Stimulated activated naive CD8-positive, alpha-beta T cell treated with anti-CD3 and anti-CD28 coated beads, Interleukin-15, Interleukin-2, amounts not matched to agents 100 ng/mL and 50 ng/mL, for 24 hours (primary cell): Measurements from ENCODE around the gene GAS2L1.
"Not testable (repeated sequence)": the region's sequence is repeated elsewhere in the genome, so short reads cannot be mapped to it uniquely, and the experiment has no call there.

ENCODE experiments used
- H3K27ac Mint-ChIP-seq: one replicate; pipeline ENCODE4 v1.8.0; 2021; ENCODE audit warnings: mild to moderate bottlenecking, mixed read lengths
- H3K27me3 Mint-ChIP-seq: one replicate; pipeline ENCODE4 v1.8.0; 2021; ENCODE audit warnings: mixed read lengths
- H3K36me3 Mint-ChIP-seq: one replicate; pipeline ENCODE4 v1.8.0; 2021; ENCODE audit warnings: low read depth, mixed read lengths
- H3K4me1 Mint-ChIP-seq: one replicate; pipeline ENCODE4 v1.8.0; 2021; ENCODE audit warnings: low read depth, mixed read lengths
- H3K4me3 Mint-ChIP-seq: one replicate; pipeline ENCODE4 v1.8.0; 2021; ENCODE audit warnings: mild to moderate bottlenecking, mixed read lengths
- H3K9me3 Mint-ChIP-seq: one replicate; pipeline ENCODE4 v1.8.0; 2021; ENCODE audit warnings: mixed read lengths

Gene GAS2L1

DNA sequence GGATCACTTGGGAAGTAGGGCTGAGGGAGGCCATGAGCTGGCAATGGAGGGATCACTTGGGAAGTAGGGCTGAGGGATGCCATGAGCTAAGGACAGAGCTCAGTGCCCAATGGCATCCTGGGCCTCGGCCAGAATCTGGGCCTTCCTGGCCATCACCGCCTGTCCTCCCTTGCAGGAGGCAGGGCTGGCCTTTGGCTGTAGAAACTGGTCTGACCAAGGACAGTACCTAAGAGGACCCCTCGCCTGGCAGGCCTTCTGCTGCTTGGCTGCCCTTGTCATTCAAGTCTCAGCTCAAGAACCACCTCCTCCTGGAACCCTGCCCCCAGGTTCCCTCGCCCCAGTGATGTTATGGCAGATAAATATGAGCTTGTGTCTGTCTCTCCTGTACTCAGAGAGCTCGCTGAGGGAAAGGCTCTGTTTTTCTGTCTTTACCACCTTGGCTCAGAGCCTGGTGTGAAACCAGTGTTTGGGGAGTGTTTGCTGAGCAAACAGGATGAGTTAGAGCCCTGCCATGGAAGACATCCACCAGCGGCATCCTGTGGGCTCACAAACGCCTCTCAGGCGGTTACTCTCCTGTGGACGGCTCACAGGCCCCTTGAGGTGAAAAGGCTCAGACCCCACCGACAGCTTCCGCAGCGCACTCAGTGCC is 28.4 kb downstream of the GAS2L1 start:
- Mint-ChIP-seq H3K27me3 (no peaks in the 10 kb centered on the region), H3K9me3 (no peaks in the 10 kb centered on the region), H3K4me1 (no peaks in the 10 kb centered on the region), H3K27ac (no peak overlapping the region), H3K4me3 (no peak overlapping the region), H3K36me3 (peaks cover 42% of the 10 kb centered on the region)

DNA sequence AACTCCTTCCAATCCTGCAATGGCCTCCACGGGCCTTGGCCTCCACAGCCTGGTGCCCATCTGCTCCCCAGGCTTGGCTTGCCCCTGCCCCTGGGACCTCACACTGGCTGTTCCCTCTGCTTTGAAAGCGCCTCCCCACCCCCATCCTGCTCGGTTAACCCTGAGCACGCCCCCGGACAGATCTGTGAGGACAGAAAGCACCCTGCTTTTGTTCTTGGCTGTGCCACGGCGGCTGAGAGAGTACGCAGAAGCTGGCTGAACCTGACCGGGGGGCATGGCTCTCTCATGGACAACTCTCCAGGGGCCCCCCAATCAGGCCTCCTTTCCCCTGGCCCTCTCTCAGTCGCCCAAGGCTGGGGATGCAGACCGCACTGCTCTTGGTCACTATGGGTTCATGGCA is 29.2 kb downstream of the GAS2L1 start:
- no peak overlapping the region for H3K4me3 Mint-ChIP-seq
- no peaks in the 10 kb centered on the region for H3K4me1 Mint-ChIP-seq
- H3K36me3 Mint-ChIP-seq = peaks cover 42% of the 10 kb centered on the region
- H3K27ac Mint-ChIP-seq = no peak overlapping the region
- no peaks in the 10 kb centered on the region for H3K27me3 Mint-ChIP-seq
- H3K9me3 Mint-ChIP-seq = no peaks in the 10 kb centered on the region

DNA sequence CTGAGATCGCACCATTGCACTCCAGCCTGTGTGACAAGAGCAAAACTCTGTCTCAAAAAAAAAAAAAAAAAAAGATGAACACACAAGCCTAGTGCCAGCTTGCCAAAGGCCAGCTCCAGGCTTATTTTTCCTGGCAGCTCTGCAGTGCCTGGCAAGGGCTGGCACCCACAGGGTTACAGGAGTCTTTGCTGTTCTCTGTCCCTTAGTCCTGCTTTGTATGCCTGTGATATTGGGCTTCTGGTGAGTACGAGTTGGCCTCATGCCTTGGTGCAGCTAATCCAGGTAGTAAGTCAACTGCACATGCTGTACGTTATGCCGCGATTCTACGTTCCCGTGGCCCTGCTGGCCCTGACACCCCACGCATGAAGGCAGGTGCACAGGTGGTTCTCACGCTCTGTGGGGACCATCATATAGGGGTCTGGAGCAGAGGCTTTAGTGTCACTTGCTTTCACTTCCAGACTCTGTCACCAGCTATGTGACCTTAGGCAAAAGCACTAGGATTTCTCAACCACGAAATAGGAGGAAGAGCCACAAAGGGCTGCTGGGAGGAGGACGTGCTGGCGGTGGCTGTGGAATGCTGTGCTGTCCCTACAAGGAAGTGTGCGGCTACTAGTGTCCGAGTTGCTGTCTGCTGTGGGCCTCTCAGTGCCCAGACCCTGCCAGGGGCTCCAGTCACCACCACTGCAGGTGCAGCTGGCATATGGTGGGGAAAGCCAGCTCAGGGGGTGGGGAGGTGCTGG is 30.5 kb downstream of the GAS2L1 start:
- H3K27me3 Mint-ChIP-seq = no peaks in the 10 kb centered on the region
- no peaks in the 10 kb centered on the region for H3K9me3 Mint-ChIP-seq
- no peak overlapping the region for H3K4me3 Mint-ChIP-seq
- no peaks in the 10 kb centered on the region for H3K4me1 Mint-ChIP-seq
- peak overlapping the region; percentile 36 for H3K27ac Mint-ChIP-seq
- peaks cover 48% of the 10 kb centered on the region for H3K36me3 Mint-ChIP-seq

DNA sequence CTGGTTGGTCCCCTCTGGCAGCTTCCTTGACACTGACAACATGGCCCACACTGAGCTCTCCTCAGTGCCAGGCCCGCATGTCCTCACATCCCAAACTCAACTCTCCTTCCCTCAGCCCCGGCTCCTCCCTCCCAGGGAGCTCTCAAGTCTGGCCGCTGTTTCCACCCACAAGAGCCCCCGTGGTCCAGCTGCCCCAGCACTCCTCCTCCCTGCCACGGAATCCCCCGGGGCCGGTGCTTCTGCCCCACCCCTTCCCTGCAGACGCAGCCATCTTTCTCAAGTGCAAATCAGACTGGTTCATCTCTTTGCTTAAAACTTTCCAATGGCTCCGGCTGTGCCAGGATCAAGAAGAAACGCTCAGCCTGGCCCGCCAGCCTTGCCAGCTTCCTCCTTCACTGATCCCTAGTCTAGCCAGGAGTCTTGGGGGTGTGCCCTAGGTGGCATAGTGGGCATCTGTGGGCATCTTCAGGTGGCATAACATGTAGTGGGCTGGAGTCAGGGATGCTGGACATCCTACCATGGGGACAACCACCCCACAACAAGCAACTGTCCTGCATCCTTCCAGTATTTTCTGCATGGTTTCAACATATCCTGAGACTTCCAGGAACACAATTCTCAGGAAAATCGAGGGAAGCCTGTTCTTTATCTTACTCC is 31.3 kb downstream of the GAS2L1 start:
- Mint-ChIP-seq H3K36me3 (peaks cover 53% of the 10 kb centered on the region), H3K27me3 (no peaks in the 10 kb centered on the region), H3K4me1 (no peaks in the 10 kb centered on the region), H3K27ac (no peak overlapping the region), H3K9me3 (no peaks in the 10 kb centered on the region), H3K4me3 (no peak overlapping the region)

DNA sequence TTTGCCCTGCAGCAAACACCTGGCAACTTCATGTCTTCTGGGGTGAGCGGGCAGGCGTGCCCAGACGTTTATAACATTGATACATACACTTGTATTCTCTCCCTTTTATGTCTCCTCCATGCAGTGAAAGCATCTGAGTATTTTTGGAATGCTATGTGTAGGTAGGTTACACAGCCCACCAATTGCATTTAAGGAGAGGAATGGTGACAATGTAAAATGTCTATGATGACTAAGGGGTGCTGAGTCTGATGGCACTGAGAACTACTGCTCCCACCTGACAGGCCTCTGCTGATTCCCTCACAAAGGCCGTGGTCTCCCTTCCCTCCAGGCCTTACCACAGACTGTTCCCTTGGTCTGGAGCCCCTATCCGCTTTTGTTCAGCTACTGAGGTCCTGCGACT is 31.9 kb downstream of the GAS2L1 start:
- Mint-ChIP-seq H3K4me3 (no peak overlapping the region), H3K27ac (no peak overlapping the region), H3K9me3 (no peaks in the 10 kb centered on the region), H3K36me3 (peaks cover 58% of the 10 kb centered on the region), H3K4me1 (no peaks in the 10 kb centered on the region), H3K27me3 (no peaks in the 10 kb centered on the region)

DNA sequence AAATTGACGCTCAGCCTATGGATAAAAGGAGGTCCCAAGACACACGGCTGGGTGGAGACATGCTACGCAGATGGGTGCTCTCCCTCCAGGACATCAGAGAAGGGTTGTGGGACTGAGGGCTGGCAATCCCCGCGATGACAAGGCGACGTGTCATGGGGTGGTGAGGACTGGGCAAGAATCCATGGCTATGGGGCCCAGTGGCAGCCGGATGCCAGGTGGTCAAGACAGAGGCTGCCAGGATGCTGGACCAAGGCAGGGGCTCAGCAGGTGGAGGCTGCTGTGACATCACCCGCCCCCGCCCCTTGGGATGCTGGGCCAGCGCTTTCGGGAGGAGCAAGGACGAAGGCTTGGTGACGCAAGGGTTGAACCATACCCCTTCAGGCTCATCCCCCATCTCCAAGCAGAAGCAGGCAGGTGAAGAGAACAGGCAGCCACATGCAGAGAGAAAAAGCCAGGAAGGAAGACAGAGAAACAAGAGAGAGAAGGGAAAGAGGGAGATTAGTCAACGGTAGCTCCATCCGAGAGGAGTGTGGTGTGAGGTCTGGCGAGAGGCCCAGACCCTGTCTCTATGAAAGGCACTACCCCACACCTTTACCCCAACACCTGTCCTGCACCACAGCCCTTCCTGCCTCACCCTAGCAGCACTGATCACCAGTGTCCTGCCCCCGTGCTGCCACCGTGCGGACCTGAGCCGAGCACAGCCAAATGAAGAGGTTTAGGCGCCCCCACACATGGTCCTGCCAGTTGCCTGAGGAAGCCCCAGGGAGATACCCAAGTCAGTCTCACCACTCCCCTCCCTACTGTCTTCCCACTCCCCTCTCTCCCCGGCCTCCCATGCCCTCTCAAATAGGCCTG is 33.2 kb downstream of the GAS2L1 start:
- Mint-ChIP-seq H3K27ac (no peak overlapping the region), H3K27me3 (no peaks in the 10 kb centered on the region), H3K36me3 (peaks cover 60% of the 10 kb centered on the region), H3K4me3 (no peak overlapping the region), H3K4me1 (no peaks in the 10 kb centered on the region), H3K9me3 (no peaks in the 10 kb centered on the region)

DNA sequence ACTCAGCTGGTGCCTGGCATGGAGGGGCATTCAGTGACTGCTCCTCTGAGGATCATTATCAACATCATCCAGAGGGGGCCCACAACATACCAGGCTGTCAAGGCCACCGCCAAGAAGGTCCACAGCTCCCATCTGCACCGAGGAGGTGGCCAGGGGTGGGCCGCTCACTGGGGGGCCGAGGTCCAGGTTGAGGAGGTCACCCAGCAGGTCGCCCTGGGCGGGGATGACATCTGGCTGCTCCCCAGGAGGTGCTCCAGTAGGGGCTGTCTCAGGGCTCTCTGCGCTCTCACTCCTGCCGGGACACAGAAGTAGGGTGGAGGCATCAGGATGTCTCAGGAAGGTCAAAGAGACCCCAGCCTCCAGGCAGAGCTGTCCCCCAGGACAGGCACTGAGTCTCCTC is 34.1 kb downstream of the GAS2L1 start:
- H3K36me3 Mint-ChIP-seq = peaks cover 57% of the 10 kb centered on the region
- no peaks in the 10 kb centered on the region for H3K27me3 Mint-ChIP-seq
- no peak overlapping the region for H3K27ac Mint-ChIP-seq

DNA sequence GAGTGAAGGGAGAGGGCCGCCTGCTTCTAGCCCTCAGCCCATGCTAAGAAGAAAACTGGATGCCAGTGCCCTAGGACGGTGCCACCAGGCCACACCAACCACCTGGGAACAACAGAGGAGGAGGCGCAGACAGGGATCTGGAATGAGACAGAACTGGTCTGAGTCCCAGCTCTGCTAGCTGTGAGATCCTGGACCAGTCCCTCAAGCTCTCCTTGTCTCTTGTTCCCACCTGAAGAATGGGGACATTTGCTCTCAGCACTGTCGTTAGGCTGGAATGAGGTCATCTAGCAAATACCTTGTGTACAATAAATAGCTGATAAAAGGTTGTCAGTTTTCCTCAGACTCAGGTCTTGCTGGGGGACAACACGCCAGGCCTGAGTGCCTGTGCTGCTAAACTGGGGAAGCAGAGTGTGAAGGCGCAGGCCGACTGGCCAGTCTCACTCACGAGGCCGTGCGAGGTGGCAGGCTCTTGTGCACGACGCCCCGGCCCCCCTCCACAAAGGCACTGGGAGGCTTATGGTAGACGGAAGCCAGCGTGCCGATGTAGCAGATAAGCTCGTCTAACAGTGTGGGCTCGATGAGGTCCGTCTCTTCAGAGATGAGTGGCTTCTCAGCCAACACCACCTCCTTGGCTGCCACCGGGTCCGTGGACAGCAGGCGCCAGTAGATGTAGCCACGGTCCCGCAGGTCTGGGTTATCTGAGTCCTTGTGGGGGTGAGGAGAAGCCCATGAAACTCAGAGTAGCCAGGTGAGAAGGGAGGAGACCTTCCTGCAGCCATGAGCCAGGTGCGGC is 34.8 kb downstream of the GAS2L1 start:
- H3K4me1 Mint-ChIP-seq = no peaks in the 10 kb centered on the region
- no peak overlapping the region for H3K4me3 Mint-ChIP-seq
- no peaks in the 10 kb centered on the region for H3K9me3 Mint-ChIP-seq
- no peak overlapping the region for H3K27ac Mint-ChIP-seq
- no peaks in the 10 kb centered on the region for H3K27me3 Mint-ChIP-seq
- peaks cover 55% of the 10 kb centered on the region for H3K36me3 Mint-ChIP-seq

More for the DNA sequence above, 34.1 kb downstream of the GAS2L1 start:
- no peak overlapping the region for H3K4me3 Mint-ChIP-seq
- no peaks in the 10 kb centered on the region for H3K4me1 Mint-ChIP-seq
- no peaks in the 10 kb centered on the region for H3K9me3 Mint-ChIP-seq

DNA sequence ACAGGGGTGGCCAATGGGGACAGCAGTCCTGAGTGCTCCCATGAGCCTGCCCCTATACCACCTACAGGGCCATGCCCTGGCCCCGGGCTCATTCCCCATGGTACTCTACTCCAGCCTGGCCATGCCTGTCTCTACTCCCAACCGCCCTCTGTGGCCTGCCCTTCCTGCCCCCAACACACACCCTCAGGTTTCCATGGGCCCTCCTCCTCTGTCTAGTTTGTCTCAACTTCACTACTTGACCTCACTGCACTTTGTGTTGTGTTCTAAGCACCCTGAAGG is 35.3 kb downstream of the GAS2L1 start:
- Mint-ChIP-seq H3K36me3 (peaks cover 56% of the 10 kb centered on the region), H3K27ac (no peak overlapping the region), H3K9me3 (no peaks in the 10 kb centered on the region), H3K4me3 (no peak overlapping the region), H3K4me1 (no peaks in the 10 kb centered on the region), H3K27me3 (no peaks in the 10 kb centered on the region)

DNA sequence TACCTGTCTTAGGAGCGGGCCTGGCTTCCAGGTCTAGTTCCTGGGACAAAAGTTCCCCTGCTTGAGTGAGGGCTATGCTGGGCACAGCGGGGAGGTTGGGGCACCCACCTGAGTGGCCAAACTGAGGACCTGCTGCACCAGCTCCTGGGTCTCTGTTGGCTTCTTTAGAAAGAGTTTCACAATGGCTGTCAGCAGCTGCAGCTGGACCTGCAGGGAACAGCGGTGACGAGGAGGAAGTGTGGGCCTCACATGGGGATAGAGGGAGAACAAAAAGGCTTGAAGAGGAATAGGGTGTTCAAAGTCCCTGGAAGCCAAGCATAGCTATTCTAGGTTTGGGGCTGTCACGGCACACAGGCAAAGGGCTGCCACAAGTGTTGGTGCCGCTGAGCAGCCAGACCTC is 35.7 kb downstream of the GAS2L1 start:
- no peaks in the 10 kb centered on the region for H3K9me3 Mint-ChIP-seq
- H3K27me3 Mint-ChIP-seq = no peaks in the 10 kb centered on the region
- peaks cover 57% of the 10 kb centered on the region for H3K36me3 Mint-ChIP-seq

DNA sequence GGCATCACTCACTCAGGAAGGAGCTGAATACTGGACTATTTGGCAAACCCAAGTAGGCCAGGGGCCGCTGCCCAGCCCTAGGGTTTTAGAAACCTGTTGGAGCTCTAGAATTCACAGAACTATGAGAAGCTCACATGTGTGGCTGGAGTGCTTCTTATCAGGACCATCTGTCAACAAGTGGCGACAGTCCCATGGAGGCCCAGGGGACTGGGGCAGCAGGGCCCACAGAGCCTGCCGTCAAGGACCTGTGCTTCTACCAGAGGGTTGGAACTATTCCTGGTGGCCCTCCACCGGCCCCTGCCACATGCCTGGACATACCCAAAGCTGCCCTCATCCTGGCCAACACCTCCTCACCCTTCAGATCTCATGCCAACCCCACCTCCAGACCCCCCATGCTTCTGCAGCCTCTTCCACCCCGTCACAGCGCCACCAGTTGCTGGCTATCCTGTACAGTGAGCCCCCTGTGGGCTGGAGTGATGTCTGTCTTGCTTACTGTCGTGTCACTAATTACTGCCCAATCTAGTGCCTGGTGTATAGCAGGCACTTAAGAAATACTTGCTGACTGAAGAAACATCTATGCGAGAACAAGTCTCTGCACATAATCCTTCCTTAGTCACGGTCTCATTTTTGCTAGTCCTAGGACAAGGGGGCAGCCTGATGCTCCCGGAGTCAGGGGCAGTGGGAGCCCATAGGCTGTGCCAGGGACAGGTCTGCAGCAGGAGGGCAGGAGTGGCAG is 36.3 kb downstream of the GAS2L1 start:
- no peaks in the 10 kb centered on the region for H3K4me1 Mint-ChIP-seq
- no peaks in the 10 kb centered on the region for H3K9me3 Mint-ChIP-seq
- no peak overlapping the region for H3K4me3 Mint-ChIP-seq
- H3K27me3 Mint-ChIP-seq = no peaks in the 10 kb centered on the region
- H3K36me3 Mint-ChIP-seq = peaks cover 61% of the 10 kb centered on the region
- H3K27ac Mint-ChIP-seq = no peak overlapping the region

More for the DNA sequence above, 35.7 kb downstream of the GAS2L1 start:
- Mint-ChIP-seq H3K27ac (no peak overlapping the region), H3K4me3 (no peak overlapping the region), H3K4me1 (no peaks in the 10 kb centered on the region)

DNA sequence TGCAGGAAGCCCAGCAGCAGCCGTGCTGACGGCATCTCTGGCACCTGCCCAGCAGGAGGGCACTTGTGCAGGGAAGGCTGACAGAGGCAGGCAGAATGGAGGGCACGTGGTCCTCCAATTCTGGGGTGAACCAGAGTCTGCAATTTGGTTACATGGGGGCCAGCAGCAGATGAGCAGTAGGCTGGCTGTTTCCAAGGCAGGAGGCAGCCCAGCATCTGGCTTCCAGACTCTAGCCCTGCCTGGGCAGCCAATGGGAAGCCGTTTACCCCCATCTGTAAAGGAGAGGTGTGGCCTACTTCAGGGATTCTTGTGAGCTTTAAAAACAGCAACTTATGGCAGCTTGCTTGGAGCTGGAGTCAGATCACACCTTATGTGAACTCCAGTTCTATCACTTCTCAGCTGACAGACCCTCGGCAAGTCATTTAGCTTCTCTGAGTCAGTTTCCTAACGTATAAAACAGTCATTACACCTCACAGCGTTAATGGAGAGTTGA is 36.9 kb downstream of the GAS2L1 start:
- H3K36me3 Mint-ChIP-seq = peaks cover 61% of the 10 kb centered on the region
- H3K9me3 Mint-ChIP-seq = no peaks in the 10 kb centered on the region
- no peaks in the 10 kb centered on the region for H3K27me3 Mint-ChIP-seq
- H3K27ac Mint-ChIP-seq = no peak overlapping the region
- H3K4me3 Mint-ChIP-seq = no peak overlapping the region
- H3K4me1 Mint-ChIP-seq = no peaks in the 10 kb centered on the region

DNA sequence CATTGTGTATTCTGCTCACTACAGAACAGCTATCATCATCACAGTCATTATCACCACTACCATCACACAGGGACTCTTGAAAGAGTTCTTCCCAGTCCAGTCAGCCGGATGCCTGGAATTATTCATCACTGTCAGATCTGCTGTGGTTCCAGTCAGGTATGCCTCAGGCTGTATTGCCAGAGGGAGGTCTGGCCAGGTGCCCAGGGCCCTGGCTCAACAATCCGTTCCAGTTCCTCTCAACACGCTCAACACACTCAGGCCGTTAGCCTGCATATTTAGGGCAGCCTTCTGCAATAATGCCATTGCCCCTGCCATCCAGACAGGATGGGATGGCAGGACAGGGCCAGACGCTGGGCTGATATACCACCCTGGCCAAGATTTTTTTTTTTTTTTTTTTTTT is 37.7 kb downstream of the GAS2L1 start:
- no peaks in the 10 kb centered on the region for H3K27me3 Mint-ChIP-seq
- H3K4me1 Mint-ChIP-seq = no peaks in the 10 kb centered on the region
- no peak overlapping the region for H3K4me3 Mint-ChIP-seq
- H3K36me3 Mint-ChIP-seq = peaks cover 60% of the 10 kb centered on the region
- no peaks in the 10 kb centered on the region for H3K9me3 Mint-ChIP-seq
- H3K27ac Mint-ChIP-seq = no peak overlapping the region

DNA sequence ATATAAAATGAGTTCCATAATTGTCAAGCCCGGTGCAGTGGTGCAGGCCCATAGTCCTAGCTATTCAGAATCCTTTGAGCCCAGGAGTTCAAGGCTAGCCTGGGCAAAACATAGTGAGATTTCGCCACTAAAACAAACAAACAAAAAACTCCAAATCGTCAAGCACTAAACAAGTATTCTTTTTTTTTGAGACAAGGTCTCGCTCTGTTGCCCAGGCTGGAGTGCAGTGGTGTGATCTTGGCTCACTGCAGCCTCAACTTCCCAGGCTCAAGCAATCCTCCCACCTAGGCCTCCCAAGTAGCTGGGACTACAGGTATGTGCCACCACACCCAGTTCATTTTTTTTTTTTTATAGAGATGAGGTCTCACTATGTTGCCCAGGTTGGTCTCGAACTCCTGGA is 38.4 kb downstream of the GAS2L1 start:
- H3K36me3 Mint-ChIP-seq = peaks cover 58% of the 10 kb centered on the region
- H3K9me3 Mint-ChIP-seq, H3K4me3 Mint-ChIP-seq, H3K4me1 Mint-ChIP-seq, H3K27ac Mint-ChIP-seq, H3K27me3 Mint-ChIP-seq: not testable (repeated sequence)
